Coronary artery (tissue), 2 donors: ENCODE data around the gene DHRS7B.

Source experiments
- DNase-seq: peaks from one replicate; pipeline ENCODE4 v3.0.0-alpha.2; 2017; ENCODE audit warnings: low spot score
- H3K27ac ChIP-seq, 2 donors: fragments of 200-600 bp; sonication (generic); one replicate each; pipeline ENCODE4 v1.5.1; 2016 to 2019
- H3K4me3 ChIP-seq: fragments of 200-600 bp; sonication (generic); 2 replicates; pipeline ENCODE4 v1.5.1; 2016; ENCODE audit warnings: mild to moderate bottlenecking, moderate library complexity
- CTCF ChIP-seq: fragments of 200-600 bp; sonication (generic); IDR thresholded peaks from one replicate; pipeline ENCODE4 v1.5.1; 2019; ENCODE audit warnings: antibody characterized with exemption

DHRS7B gene

GRCh38 chr17:21166595-21167210, 39.9 kb downstream of the DHRS7B start:
- no peak for DNase-seq
- no peak for TF ChIP-seq CTCF
- H3K27ac ChIP-seq = peak overlapping the region; percentile 87 to 94
- peak overlapping the region; percentile 42 for H3K4me3 ChIP-seq

- no peak for TF ChIP-seq CTCF
- DNase-seq = no peak
- Histone ChIP-seq H3K27ac (peak overlapping the region; percentile 87 to 94), H3K4me3 (peak overlapping the region; percentile 42)
These were observed 40.5 kb downstream of the DHRS7B start for GRCh38 chr17:21167303-21167702.

- no peak for DNase-seq
- Histone ChIP-seq H3K4me3 (no peak overlapping the region), H3K27ac (peak overlapping the region in 1 of 2 donors; percentile 94)
- no peak for TF ChIP-seq CTCF
These were observed 41.7 kb downstream of the DHRS7B start for GRCh38 chr17:21168555-21168865.

- DNase-seq = no peak
- Histone ChIP-seq H3K4me3 (no peak overlapping the region), H3K27ac (peak overlapping the region in 1 of 2 donors; percentile 50)
- TF ChIP-seq CTCF = no peak
These were observed 42.7 kb downstream of the DHRS7B start for GRCh38 chr17:21169496-21169895.

- Histone ChIP-seq H3K27ac (peak overlapping the region in 1 of 2 donors; percentile 44), H3K4me3 (no peak overlapping the region)
- DNase-seq = no peak
- no peak for TF ChIP-seq CTCF
These were observed 44.0 kb downstream of the DHRS7B start for GRCh38 chr17:21170809-21171208.

GRCh38 chr17:21171309-21171922, 44.7 kb downstream of the DHRS7B start:
- DNase-seq = no peak
- peak overlapping the region in 1 of 2 donors; percentile 44 for H3K27ac ChIP-seq
- H3K4me3 ChIP-seq = no peak overlapping the region
- TF ChIP-seq CTCF = no peak

- TF ChIP-seq CTCF = no peak
- no peak for DNase-seq
- Histone ChIP-seq H3K27ac (no peak overlapping the region), H3K4me3 (no peak overlapping the region)
These were observed 45.3 kb downstream of the DHRS7B start for GRCh38 chr17:21171970-21172510.
